ENCODE data around the gene RNPEP. TPM values are rescaled to one million over a fixed set of nuclear protein-coding genes. Genes with fewer than 3 reads are reported as not detected.

Gene RNPEP
- total and polyA plus RNA-seq, 2 of the 13 experiments (the other 11 are each of a cell fraction or from before 2014, with no cell fraction given) = 20.6 to 38.4 TPM

- TF ChIP-seq, protein P1, sequence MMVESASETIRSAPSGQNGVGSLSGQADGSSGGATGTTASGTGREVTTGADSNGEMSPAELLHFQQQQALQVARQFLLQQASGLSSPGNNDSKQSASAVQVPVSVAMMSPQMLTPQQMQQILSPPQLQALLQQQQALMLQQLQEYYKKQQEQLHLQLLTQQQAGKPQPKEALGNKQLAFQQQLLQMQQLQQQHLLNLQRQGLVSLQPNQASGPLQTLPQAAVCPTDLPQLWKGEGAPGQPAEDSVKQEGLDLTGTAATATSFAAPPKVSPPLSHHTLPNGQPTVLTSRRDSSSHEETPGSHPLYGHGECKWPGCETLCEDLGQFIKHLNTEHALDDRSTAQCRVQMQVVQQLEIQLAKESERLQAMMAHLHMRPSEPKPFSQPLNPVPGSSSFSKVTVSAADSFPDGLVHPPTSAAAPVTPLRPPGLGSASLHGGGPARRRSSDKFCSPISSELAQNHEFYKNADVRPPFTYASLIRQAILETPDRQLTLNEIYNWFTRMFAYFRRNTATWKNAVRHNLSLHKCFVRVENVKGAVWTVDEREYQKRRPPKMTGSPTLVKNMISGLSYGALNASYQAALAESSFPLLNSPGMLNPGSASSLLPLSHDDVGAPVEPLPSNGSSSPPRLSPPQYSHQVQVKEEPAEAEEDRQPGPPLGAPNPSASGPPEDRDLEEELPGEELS (CRISPR knock-in tag; IDR thresholded peaks at IDR 0.05) = peak; percentile 51
- TF ChIP-seq ZNF746 (CRISPR knock-in tag; IDR thresholded peaks at IDR 0.05) (peak; percentile 50; the same call in 1 of the 2 replicates), ZSCAN31 (CRISPR knock-in tag; IDR thresholded peaks at IDR 0.05; ENCODE audit: low read depth) (peak; percentile 74; the same call in 1 of the 2 replicates), ZNF12 (CRISPR knock-in tag; IDR thresholded peaks at IDR 0.05) (0 out of 2 replicates have a peak, but pooled peaks have one; percentile 40), CENPBD1 (CRISPR knock-in tag; IDR thresholded peaks at IDR 0.05; ENCODE audit: borderline replicate concordance, low read depth) (peak; percentile 86; the same call in 1 of the 2 replicates), ZNF556 (CRISPR knock-in tag; IDR thresholded peaks at IDR 0.05; ENCODE audit: borderline replicate concordance) (0 out of 2 replicates have a peak, but pooled peaks have one; percentile 58), REPIN1 (CRISPR knock-in tag; IDR thresholded peaks at IDR 0.05; ENCODE audit: borderline replicate concordance, low read depth) (peak; percentile 60; the same call in 1 of the 2 replicates), ZNF460 (CRISPR knock-in tag; IDR thresholded peaks at IDR 0.05; ENCODE audit: borderline replicate concordance) (0 out of 2 replicates have a peak, but pooled peaks have one; percentile 10), NAIF1 (CRISPR knock-in tag; IDR thresholded peaks at IDR 0.05; ENCODE audit: borderline replicate concordance) (no peak), MBD4 (IDR thresholded peaks at IDR 0.05; ENCODE audit: borderline replicate concordance, low read length) (no peak), KLF9 (CRISPR knock-in tag; IDR thresholded peaks at IDR 0.05; ENCODE audit: low read depth) (peak; percentile 19; the same call in 1 of the 2 replicates), ATM (IDR thresholded peaks at IDR 0.05; ENCODE audit: borderline replicate concordance) (no peak), ZNF788 (CRISPR knock-in tag; IDR thresholded peaks at IDR 0.05; ENCODE audit: borderline replicate concordance) (0 out of 2 replicates have a peak, but pooled peaks have one; percentile 29), ZMYM3 (CRISPR knock-in tag; IDR thresholded peaks at IDR 0.05) (no peak)
- TF ChIP-seq, protein P2, sequence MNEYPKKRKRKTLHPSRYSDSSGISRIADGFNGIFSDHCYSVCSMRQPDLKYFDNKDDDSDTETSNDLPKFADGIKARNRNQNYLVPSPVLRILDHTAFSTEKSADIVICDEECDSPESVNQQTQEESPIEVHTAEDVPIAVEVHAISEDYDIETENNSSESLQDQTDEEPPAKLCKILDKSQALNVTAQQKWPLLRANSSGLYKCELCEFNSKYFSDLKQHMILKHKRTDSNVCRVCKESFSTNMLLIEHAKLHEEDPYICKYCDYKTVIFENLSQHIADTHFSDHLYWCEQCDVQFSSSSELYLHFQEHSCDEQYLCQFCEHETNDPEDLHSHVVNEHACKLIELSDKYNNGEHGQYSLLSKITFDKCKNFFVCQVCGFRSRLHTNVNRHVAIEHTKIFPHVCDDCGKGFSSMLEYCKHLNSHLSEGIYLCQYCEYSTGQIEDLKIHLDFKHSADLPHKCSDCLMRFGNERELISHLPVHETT (CRISPR knock-in tag; conservative IDR thresholded peaks at IDR 0.05) = 0 out of 2 replicates have a peak, but pooled peaks have one; percentile 32
- TF ChIP-seq, protein P3, sequence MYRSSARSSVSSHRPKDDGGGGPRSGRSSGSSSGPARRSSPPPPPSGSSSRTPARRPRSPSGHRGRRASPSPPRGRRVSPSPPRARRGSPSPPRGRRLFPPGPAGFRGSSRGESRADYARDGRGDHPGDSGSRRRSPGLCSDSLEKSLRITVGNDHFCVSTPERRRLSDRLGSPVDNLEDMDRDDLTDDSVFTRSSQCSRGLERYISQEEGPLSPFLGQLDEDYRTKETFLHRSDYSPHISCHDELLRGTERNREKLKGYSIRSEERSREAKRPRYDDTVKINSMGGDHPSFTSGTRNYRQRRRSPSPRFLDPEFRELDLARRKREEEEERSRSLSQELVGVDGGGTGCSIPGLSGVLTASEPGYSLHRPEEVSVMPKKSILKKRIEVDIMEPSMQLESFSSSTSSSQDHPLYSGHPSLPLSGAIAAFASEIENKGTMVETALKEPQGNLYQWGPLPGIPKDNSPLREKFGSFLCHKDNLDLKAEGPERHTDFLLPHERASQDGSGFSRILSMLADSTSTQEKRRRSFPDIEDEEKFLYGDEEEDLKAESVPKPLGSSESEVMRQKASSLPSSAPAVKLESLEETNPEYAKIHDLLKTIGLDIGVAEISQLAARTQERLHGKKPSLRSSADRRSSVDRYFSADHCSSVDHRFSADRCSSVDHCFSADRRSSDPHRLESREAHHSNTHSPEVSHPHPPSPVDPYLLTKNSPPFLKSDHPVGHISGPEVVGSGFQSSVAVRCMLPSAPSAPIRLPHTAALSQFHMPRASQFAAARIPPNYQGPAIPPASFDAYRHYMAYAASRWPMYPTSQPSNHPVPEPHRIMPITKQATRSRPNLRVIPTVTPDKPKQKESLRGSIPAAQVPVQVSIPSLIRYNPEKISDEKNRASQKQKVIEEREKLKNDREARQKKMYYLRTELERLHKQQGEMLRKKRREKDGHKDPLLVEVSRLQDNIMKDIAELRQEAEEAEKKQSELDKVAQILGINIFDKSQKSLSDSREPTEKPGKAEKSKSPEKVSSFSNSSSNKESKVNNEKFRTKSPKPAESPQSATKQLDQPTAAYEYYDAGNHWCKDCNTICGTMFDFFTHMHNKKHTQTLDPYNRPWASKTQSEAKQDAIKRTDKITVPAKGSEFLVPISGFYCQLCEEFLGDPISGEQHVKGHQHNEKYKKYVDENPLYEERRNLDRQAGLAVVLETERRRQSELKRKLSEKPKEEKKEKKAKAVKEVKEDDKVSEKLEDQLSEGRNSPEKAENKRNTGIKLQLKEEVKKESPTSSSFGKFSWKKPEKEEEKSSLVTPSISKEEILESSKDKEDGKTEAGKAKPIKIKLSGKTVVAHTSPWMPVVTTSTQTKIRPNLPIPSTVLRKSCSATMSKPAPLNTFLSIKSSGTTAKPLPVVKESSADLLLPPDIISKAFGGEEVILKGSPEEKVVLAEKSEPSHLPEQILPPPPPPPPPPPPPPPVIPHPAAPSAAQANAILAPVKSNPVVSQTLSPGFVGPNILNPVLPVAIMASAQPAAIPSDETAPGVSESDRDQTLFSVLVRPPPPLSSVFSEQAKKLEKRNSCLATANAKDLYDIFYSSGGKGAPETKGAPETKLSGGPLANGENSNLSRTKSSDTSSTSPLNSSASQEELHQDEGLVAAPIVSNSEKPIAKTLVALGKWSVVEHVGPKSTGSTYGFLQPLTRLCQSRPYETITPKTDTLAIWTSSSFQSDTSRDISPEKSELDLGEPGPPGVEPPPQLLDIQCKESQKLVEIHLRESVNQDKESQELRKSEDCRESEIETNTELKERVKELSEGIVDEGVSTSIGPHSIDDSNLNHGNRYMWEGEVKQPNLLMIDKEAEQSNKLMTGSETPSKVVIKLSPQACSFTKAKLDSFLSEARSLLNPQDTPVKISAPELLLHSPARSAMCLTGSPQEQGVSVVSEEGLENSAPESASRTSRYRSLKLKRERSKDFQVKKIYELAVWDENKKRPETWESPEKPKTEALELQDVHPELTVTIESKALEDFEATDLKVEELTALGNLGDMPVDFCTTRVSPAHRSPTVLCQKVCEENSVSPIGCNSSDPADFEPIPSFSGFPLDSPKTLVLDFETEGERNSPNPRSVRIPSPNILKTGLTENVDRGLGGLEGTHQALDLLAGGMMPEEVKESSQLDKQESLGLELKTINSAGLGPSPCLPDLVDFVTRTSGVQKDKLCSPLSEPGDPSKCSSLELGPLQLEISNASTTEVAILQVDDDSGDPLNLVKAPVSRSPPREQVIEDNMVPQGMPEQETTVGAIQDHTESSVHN (CRISPR knock-in tag; IDR thresholded peaks at IDR 0.05) = peak; percentile 34; the same call in 1 of the 2 replicates
Observed at GRCh38 chr1:202010180-202011015, 27.9 kb downstream of the RNPEP start, which contains the start of gene ELF3 (continued).

All from HepG2 (cell line).